ENCODE data around the gene TMEM119.

TMEM119 gene

DNA sequence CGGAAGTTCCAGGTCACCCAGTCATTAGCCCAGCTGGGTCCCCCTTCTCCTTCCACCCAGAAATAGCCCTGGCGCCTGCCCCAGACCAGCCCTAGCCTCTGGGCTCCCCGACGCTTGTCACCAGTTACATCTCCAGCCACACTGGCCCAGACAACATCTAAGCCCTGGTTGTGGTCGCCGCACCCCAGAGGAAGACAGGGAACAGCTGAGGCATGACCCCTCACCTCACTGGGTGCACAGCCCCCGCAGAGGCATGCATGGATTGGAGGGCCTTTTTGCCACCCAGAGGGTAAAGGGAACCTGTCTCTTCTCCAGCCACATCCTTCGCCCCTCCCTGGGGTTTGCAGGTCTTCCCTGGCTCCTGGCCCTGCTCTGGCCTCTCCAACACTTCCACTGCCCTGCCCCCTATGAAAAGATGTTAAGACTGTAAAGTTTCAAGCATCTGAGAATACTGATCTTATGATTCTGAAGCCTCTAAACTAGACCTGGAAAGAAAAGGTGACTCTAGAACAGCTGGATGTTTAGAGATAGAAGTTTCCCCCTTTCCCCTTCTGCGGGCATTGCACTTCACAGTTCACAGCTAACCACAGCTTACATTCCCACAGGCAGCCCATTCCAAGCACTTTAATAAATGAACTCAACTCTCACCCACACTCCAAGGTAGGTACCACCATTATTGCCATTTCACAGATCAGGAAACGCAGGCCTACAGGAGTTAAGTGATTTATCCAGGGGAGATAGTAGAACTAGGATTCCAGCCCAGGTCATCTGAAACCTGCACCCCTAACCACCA lies 14.7 kb downstream of the TMEM119 start:
- TF ChIP-seq, protein P1, sequence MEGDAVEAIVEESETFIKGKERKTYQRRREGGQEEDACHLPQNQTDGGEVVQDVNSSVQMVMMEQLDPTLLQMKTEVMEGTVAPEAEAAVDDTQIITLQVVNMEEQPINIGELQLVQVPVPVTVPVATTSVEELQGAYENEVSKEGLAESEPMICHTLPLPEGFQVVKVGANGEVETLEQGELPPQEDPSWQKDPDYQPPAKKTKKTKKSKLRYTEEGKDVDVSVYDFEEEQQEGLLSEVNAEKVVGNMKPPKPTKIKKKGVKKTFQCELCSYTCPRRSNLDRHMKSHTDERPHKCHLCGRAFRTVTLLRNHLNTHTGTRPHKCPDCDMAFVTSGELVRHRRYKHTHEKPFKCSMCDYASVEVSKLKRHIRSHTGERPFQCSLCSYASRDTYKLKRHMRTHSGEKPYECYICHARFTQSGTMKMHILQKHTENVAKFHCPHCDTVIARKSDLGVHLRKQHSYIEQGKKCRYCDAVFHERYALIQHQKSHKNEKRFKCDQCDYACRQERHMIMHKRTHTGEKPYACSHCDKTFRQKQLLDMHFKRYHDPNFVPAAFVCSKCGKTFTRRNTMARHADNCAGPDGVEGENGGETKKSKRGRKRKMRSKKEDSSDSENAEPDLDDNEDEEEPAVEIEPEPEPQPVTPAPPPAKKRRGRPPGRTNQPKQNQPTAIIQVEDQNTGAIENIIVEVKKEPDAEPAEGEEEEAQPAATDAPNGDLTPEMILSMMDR (IDR thresholded peaks at IDR 0.05; ENCODE audit: insufficient read depth, missing control alignments): no peak
- no peak for FAIRE-seq
- DNase-seq (ENCODE audit: insufficient read length, low spot score): no peak

DNA sequence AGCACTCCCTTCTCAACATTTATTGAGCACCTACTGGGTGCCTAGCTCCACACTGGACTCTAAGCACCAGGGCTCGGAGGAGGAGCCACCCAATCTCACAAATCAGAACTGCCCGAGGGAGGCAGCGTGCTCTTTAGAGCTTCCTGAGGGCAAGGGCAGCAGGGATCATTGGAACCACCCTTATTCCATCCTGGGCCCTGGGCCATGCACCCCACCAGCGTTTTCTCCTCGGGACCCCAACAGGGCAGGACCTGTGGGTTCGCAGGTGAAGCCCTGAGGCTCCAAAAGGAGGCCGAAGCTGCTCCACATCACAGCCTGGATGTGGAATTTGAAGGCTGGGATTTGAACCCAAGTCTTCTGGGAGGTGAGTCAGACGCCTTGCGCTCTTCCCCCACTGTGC lies 15.4 kb downstream of the TMEM119 start:
- FAIRE-seq (no peak), DNase-seq (ENCODE audit: insufficient read length, low spot score) (no peak)
- TF ChIP-seq, protein P1 (IDR thresholded peaks at IDR 0.05; ENCODE audit: insufficient read depth, missing control alignments): no peak

DNA sequence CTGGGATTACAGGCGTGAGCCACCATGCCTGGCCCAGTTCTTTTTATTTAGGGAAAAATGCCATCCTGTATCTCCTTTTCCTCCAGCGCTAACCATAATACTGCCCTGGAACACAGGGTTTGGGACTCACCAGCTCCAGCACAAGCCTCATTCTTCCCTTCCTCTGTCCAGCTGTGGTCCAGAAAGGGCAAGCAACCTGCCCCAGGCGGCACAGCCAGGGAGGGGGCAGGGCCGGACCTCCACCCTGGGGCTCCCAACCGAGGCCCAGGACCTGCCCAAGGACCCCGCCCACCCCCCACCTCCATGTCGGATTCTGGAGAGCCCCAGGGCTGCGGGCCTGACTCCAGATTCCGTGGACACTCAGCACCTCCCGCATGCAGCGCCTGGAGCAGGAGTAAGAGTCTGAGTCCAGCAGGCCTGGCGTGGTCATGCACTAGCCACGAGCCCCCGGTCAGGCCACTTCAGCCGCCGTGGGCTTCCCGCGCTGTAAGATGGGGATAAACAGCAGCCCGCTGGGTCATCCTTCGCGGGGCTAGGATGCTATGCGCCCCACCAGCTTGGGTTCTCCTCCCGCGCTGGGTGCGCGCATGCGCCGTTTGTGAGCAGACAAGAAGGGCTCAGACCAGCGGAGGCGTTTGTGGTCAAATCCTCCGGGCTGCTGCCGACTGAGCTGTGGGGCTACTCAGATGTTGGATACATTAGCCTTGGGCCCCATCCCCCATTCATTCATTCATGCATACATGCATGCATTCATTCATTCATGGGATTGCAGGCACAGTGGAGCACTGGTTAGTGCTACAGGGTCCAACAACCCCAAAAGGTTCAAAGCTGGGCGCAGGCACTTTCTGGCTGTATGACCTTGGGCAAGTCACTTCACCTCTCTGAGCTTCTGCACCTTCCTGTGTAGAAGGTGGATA lies 16.3 kb downstream of the TMEM119 start:
- DNase-seq (ENCODE audit: insufficient read length, low spot score) (no peak), FAIRE-seq (no peak)
- TF ChIP-seq, protein P1 (IDR thresholded peaks at IDR 0.05; ENCODE audit: insufficient read depth, missing control alignments): no peak

DNA sequence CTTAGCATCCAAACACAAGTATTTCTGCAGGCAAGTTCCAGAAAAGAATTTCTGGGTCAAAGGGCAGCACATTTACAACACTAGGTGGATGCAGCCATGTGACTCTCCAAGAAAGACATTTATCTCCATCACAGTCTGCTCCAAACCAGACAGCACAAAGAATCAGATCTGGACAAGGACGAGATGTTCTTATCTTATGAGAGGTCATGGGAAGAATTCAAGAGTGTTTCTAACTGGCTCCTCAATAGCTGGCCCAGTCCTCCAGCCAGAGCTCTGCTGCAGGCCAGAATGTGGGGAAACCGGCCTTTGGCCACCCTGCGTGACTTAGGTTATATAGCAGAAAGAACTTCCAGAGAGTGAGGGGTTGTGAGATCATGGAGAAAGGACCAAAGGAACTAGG lies 17.4 kb downstream of the TMEM119 start:
- FAIRE-seq: no peak
- TF ChIP-seq, protein P1 (IDR thresholded peaks at IDR 0.05; ENCODE audit: insufficient read depth, missing control alignments): no peak
- no peak for DNase-seq (ENCODE audit: insufficient read length, low spot score)

DNA sequence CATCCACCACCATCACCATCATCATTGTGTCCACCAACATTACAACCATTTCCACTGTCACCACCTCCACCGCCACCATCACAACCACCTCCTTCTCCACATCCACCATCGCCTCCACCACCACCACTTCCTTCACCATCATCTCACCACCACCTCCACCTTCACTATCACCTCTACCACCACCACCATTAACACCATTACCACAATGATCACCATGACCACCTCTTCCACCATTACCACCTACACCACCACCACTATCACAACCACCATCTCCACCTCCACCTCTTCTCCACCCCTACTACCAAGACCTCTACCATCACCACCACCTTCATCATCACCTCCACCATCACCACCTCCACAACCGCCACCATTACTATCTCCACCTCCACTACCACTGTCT lies 19.1 kb downstream of the TMEM119 start:
- DNase-seq (ENCODE audit: insufficient read length, low spot score) (no peak), FAIRE-seq (no peak)
- TF ChIP-seq, protein P1 (IDR thresholded peaks at IDR 0.05; ENCODE audit: insufficient read depth, missing control alignments): no peak

DNA sequence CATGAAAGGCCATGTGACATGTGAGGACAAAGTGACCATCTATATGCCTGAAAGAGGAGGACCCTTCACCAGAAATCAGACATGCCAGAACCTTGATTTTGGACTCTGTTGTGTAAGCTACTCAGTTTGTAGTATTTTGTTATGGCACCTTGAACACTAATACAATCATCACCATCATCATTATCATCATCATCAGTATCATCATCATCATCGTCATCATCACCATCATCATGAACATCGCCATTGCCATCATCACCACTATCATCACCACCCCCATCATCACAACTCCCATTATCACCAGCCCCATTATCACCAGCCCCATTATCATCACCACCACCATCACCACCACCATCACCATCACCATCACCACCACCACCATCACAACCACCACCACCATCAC lies 19.6 kb downstream of the TMEM119 start:
- TF ChIP-seq, protein P1 (IDR thresholded peaks at IDR 0.05; ENCODE audit: insufficient read depth, missing control alignments): no peak
- DNase-seq (ENCODE audit: insufficient read length, low spot score) (no peak), FAIRE-seq (no peak)
